A549 (cell line): ENCODE results near the gene NMT1. TPM values are rescaled to one million over a fixed set of nuclear protein-coding genes. Genes with fewer than 3 reads are reported as not detected.

ENCODE experiments used
- ATAC-seq, 2 experiments: fragments of 200-7000 bp in 1 of 2; fragments of >200 bp in 1 of 2; cut with Nextera tagmentation in 1 of 2; cut with Tn5 transposase in 1 of 2; 3 replicates each; pipeline versions ENCODE4 v1.8.0 to v1.9.1; 2018 to 2020; ENCODE audit warnings: mild to moderate bottlenecking in 1 of 2, moderate library complexity in 1 of 2
- CTCF ChIA-PET: fragments of 300-600 bp; sonication (Branson Sonifier 250); formaldehyde crosslinking; extraction: SDS; loops from one replicate; lab custom pipeline; 2021; ENCODE audit warnings: antibody characterized with exemption, inconsistent platforms; lab: Yijun Ruan, JAX
- POLR2A ChIA-PET: fragments of 350-600 bp; formaldehyde crosslinking; extraction: SDS; loops from one replicate; lab custom pipeline; 2021; ENCODE audit warnings: antibody characterized with exemption, inconsistent platforms; lab: Yijun Ruan, JAX
- DNase-seq, 2 experiments: peaks; one replicate each; pipeline versions ENCODE4 v3.0.0 to v3.0.0-alpha.2; 2011 to 2016; ENCODE audit warnings: low read depth in 1 of 2, low spot score in 1 of 2
- FAIRE-seq: peaks from 2 replicates; lab custom pipeline; 2011; peaks lifted over from hg19 to GRCh38; lab: Jason Lieb, UNC
- H3K27ac ChIP-seq, 2 experiments: fragments of >200 bp; sonication (Bioruptor Twin); formaldehyde crosslinking; 3 replicates each; pipeline ENCODE4 v1.5.1; 2016 to 2017
- H3K4me1 ChIP-seq: fragments of >200 bp; sonication (Bioruptor Twin); formaldehyde crosslinking; 3 replicates; pipeline ENCODE4 v1.6.1; 2016
- H3K4me2 ChIP-seq: fragments of >200 bp; sonication (Bioruptor Twin); formaldehyde crosslinking; 3 replicates; pipeline ENCODE4 v1.6.1; 2016
- H3K4me3 ChIP-seq: fragments of >200 bp; sonication (Bioruptor Twin); formaldehyde crosslinking; 3 replicates; pipeline ENCODE4 v1.5.1; 2016
- H3K9me3 ChIP-seq: fragments of >200 bp; sonication (Bioruptor Twin); formaldehyde crosslinking; 3 replicates; pipeline ENCODE4 v1.6.1; 2016
- BCL3 ChIP-seq: fragments of >200 bp; sonication (Bioruptor Twin); formaldehyde crosslinking; IDR thresholded peaks from 3 replicates; pipeline ENCODE4 v1.6.1; 2016
- BHLHE40 ChIP-seq: IDR thresholded peaks from 2 replicates; pipeline ENCODE4 v1.6.1; 2012; ENCODE audit warnings: low read depth, low read length, inconsistent platforms
- CBX2 ChIP-seq: fragments of 200-600 bp; sonication (generic); IDR thresholded peaks from 2 replicates; pipeline ENCODE4 v1.6.1; 2016; ENCODE audit warnings: low read depth, mild to moderate bottlenecking, borderline replicate concordance
- CBX8 ChIP-seq: fragments of 200-600 bp; sonication (generic); IDR thresholded peaks from 2 replicates; pipeline ENCODE4 v1.6.1; 2016
- CHD2 ChIP-seq: fragments of 150-350 bp; IDR thresholded peaks from 2 replicates; pipeline ENCODE4 v1.6.1; 2014; ENCODE audit warnings: low read length; ENCODE audit not compliant: partially characterized antibody
- CTCF ChIP-seq: fragments of >200 bp; sonication (Bioruptor Twin); formaldehyde crosslinking; IDR thresholded peaks from 3 replicates; pipeline ENCODE4 v1.5.1; 2016
- EHF ChIP-seq: fragments of 250-450 bp; sonication (Bioruptor Pico); IDR thresholded peaks from 2 replicates; pipeline ENCODE4 v1.5.0; 2020; ENCODE audit warnings: mild to moderate bottlenecking
- FOSL2 ChIP-seq, 2 experiments: fragments of 450-650 bp in 1 of 2; fragments of >200 bp in 1 of 2; sonication (Bioruptor Twin) in 1 of 2; formaldehyde crosslinking; IDR thresholded peaks; 2 replicates each; pipeline versions ENCODE4 v1.5.0 to v1.6.1; 2016 to 2020; ENCODE audit warnings: mild to moderate bottlenecking in 1 of 2, moderate library complexity in 1 of 2
- FOXS1 ChIP-seq: fragments of 250-450 bp; sonication (Bioruptor Pico); IDR thresholded peaks from 2 replicates; pipeline ENCODE4 v1.5.0; 2020; ENCODE audit warnings: mild to moderate bottlenecking, moderate library complexity
- GATA3 ChIP-seq: IDR thresholded peaks from 2 replicates; pipeline ENCODE4 v1.6.1; 2012; ENCODE audit warnings: borderline replicate concordance
- HES2 ChIP-seq: fragments of >200 bp; sonication (Bioruptor Twin); formaldehyde crosslinking; IDR thresholded peaks from 2 replicates; pipeline ENCODE4 v1.6.1; 2016
- HEYL ChIP-seq: fragments of 250-450 bp; sonication (Bioruptor Pico); IDR thresholded peaks from 2 replicates; pipeline ENCODE4 v1.8.0; 2021; ENCODE audit warnings: mild to moderate bottlenecking, moderate library complexity
- HOXA7 ChIP-seq: fragments of 250-450 bp; sonication (Bioruptor Pico); IDR thresholded peaks from 2 replicates; pipeline ENCODE4 v1.5.0; 2020; ENCODE audit warnings: mild to moderate bottlenecking, moderate library complexity
- HOXB13 ChIP-seq: fragments of 250-450 bp; sonication (Bioruptor Pico); IDR thresholded peaks from 2 replicates; pipeline ENCODE4 v1.5.0; 2020; ENCODE audit warnings: low read depth, mild to moderate bottlenecking, moderate library complexity
- JUN ChIP-seq, 2 experiments: fragments of >200 bp; sonication (Bioruptor Twin); formaldehyde crosslinking; IDR thresholded peaks; 2 replicates in 1 of 2; 3 replicates in 1 of 2; pipeline ENCODE4 v1.6.1; 2016 to 2017
- JUNB ChIP-seq: fragments of >200 bp; sonication (Bioruptor Twin); formaldehyde crosslinking; IDR thresholded peaks from 2 replicates; pipeline ENCODE4 v1.6.1; 2016
- MAX ChIP-seq: IDR thresholded peaks from 2 replicates; pipeline ENCODE4 v1.6.1; 2012
- MAZ ChIP-seq: fragments of 150-350 bp; IDR thresholded peaks from 2 replicates; pipeline ENCODE4 v1.6.1; 2014; ENCODE audit warnings: antibody characterized with exemption, low read depth, low read length, borderline replicate concordance
- MYC ChIP-seq: IDR thresholded peaks from 2 replicates; pipeline ENCODE4 v1.6.1; 2012; ENCODE audit warnings: mild to moderate bottlenecking, inconsistent platforms, low read length, improper control_type of control experiment, borderline replicate concordance
- NFE2L2 ChIP-seq: fragments of 150-350 bp; conservative IDR thresholded peaks from 2 replicates; pipeline ENCODE4 v1.6.1; 2014; ENCODE audit warnings: low read length
- NR3C1 ChIP-seq: fragments of >200 bp; sonication (Bioruptor Twin); formaldehyde crosslinking; IDR thresholded peaks from 3 replicates; pipeline ENCODE4 v1.6.1; 2017
- PHF8 ChIP-seq: fragments of 200-600 bp; sonication (generic); IDR thresholded peaks from 2 replicates; pipeline ENCODE4 v1.6.1; 2016; ENCODE audit warnings: low read depth, mild to moderate bottlenecking, antibody characterized with exemption, moderate library complexity, borderline replicate concordance
- POLR2A ChIP-seq: IDR thresholded peaks from 2 replicates; pipeline ENCODE4 v1.6.1; 2012; ENCODE audit warnings: mild to moderate bottlenecking, low read length
- POLR2AphosphoS2 ChIP-seq: conservative IDR thresholded peaks from 2 replicates; pipeline ENCODE4 v1.6.1; 2012; ENCODE audit warnings: low read length, improper control_type of control experiment, inconsistent platforms
- RAD21 ChIP-seq, 2 experiments: fragments of >200 bp in 1 of 2; sonication (Bioruptor Twin) in 1 of 2; formaldehyde crosslinking in 1 of 2; IDR thresholded peaks in 1 of 2; conservative IDR thresholded peaks in 1 of 2; 2 replicates in 1 of 2; 3 replicates in 1 of 2; pipeline ENCODE4 v1.6.1; 2012 to 2018; ENCODE audit warnings: inconsistent platforms in 1 of 2
- RARB ChIP-seq: fragments of 250-450 bp; sonication (Bioruptor Pico); IDR thresholded peaks from 2 replicates; pipeline ENCODE4 v1.8.0; 2021; ENCODE audit warnings: mild to moderate bottlenecking, moderate library complexity
- RCOR1 ChIP-seq: fragments of 150-350 bp; IDR thresholded peaks from 2 replicates; pipeline ENCODE4 v1.6.1; 2014; ENCODE audit warnings: antibody characterized with exemption, low read length, low read depth
- RFX5 ChIP-seq: fragments of 450-650 bp; IDR thresholded peaks from 2 replicates; pipeline ENCODE4 v1.7.1; 2014; ENCODE audit warnings: antibody characterized with exemption, mild to moderate bottlenecking, moderate library complexity
- RNF2 ChIP-seq: fragments of 200-600 bp; sonication (generic); IDR thresholded peaks from 2 replicates; pipeline ENCODE4 v1.6.1; 2016; ENCODE audit warnings: low read depth, mild to moderate bottlenecking, antibody characterized with exemption, moderate library complexity, borderline replicate concordance
- SMC3 ChIP-seq: fragments of >200 bp; sonication (Bioruptor Twin); formaldehyde crosslinking; IDR thresholded peaks from 3 replicates; pipeline ENCODE4 v1.6.1; 2018; ENCODE audit warnings: inconsistent platforms
- SREBF2 ChIP-seq: fragments of 450-650 bp; IDR thresholded peaks from 2 replicates; pipeline ENCODE4 v1.6.1; 2014; ENCODE audit warnings: mild to moderate bottlenecking, moderate library complexity
- TFCP2L1 ChIP-seq: fragments of 250-450 bp; sonication (Bioruptor Pico); IDR thresholded peaks from 2 replicates; pipeline ENCODE4 v1.5.0; 2021; ENCODE audit warnings: mild to moderate bottlenecking
- TP53 ChIP-seq: fragments of 250-450 bp; sonication (Bioruptor Pico); IDR thresholded peaks from 2 replicates; pipeline ENCODE4 v1.5.0; 2021; ENCODE audit warnings: mild to moderate bottlenecking, moderate library complexity
- ZC3H11A ChIP-seq: fragments of 450-650 bp; IDR thresholded peaks from 2 replicates; pipeline ENCODE4 v1.6.1; 2014; ENCODE audit warnings: antibody characterized with exemption, mild to moderate bottlenecking
- ZNF302 ChIP-seq: fragments of 250-450 bp; sonication (Bioruptor Pico); IDR thresholded peaks from 2 replicates; pipeline ENCODE4 v1.9.0; 2021; ENCODE audit warnings: inconsistent platforms, mild to moderate bottlenecking, moderate library complexity
- ZSCAN20 ChIP-seq: fragments of 250-450 bp; sonication (Bioruptor Pico); IDR thresholded peaks from 2 replicates; pipeline ENCODE4 v1.8.0; 2022; ENCODE audit warnings: mild to moderate bottlenecking, moderate library complexity
- WGBS: methylation state at CpG from one replicate; pipeline ENCODE4 v1.1.6; 2017; ENCODE audit errors: missing lambda C conversion rate; 5-methylcytosine and 5-hydroxymethylcytosine counted together
- polyA plus RNA-seq, 4 experiments: library from polyadenylated mRNA; depleted of rRNA in 3 of 4; stranded (reverse); fragments of >200 nt; fragmentation: RNase III in 1 of 4; extraction: RNeasy Plus Mini Kit Qiagen cat#74134 plus additional on column Dnase treatment in 1 of 4; gene quantifications; 2 replicates in 3 of 4; 3 replicates in 1 of 4; pipeline ENCODE4 v1.2.3, GENCODE V29; 2011 to 2017

NMT1 gene
- polyA plus RNA-seq, 2 of the 4 experiments (the other 2 are of a cell fraction): 82.9 to 270 TPM

GRCh38 chr17:45018848-45019711 is 42.0 kb upstream of the NMT1 start:
- ChIA-PET POLR2A (interaction anchor here (1.2 to 2.8 kb wide), 2 partner anchors 50 to 98 kb away, joined by 3 to 12 read pairs; no protein-coding TSS in a partner anchor), CTCF (interaction anchor here (0.6 to 66.5 kb wide), 34 partner anchors 11 to 764 kb away, joined by 3 to 1853 read pairs (median 8); partner anchors contain the start of genes ACBD4, C1QL1, EFTUD2 and GFAP)
- TF ChIP-seq NR3C1 (no peak), GATA3 (0 out of 2 replicates have a peak, but pooled peaks have one; percentile 2), CBX8 (no peak), RAD21 (conservative IDR thresholded peaks at IDR 0.05 in 1 of 2, IDR thresholded peaks at IDR 0.05 in 1 of 2) (peak in 1 of 2 experiments; percentile 76; a peak in 4 of 5 replicates), HEYL (no peak), RCOR1 (no peak), ZC3H11A (no peak), RFX5 (no peak), TFCP2L1 (0 out of 2 replicates have a peak, but pooled peaks have one; percentile 38), MAZ (no peak), HOXA7 (CRISPR knock-in tag) (no peak), NFE2L2 (no peak), CBX2 (no peak), ZSCAN20 (no peak), POLR2A (no peak; the same call in 1 of the 2 replicates), RARB (no peak), JUNB (no peak), BCL3 (0 out of 3 replicates have a peak, but pooled peaks have one; percentile 28), BHLHE40 (no peak), MYC (no peak), SREBF2 (no peak), HES2 (no peak), CHD2 (no peak), MAX (peak; percentile 24; the same call in 1 of the 2 replicates), POLR2AphosphoS2 (no peak), HOXB13 (CRISPR knock-in tag) (no peak), PHF8 (no peak), SMC3 (peak; percentile 94), CTCF (peak; percentile 95), JUN (IDR thresholded peaks at IDR 0.05) (peak in 1 of 2 experiments; percentile 79; a peak in 3 of 5 replicates), EHF (CRISPR knock-in tag) (no peak), ZNF302 (CRISPR knock-in tag) (no peak), FOXS1 (no peak), FOSL2 (IDR thresholded peaks at IDR 0.05) (no peak), FOSL2 (CRISPR knock-in tag; IDR thresholded peaks at IDR 0.05) (peak; percentile 2; the same call in 1 of the 2 replicates), RNF2 (no peak), TP53 (CRISPR knock-in tag) (peak; percentile 23; the same call in 1 of the 2 replicates)
- H3K9me3 ChIP-seq: no peaks in the 10 kb centered on the region
- DNase-seq (peak; percentile 45 to 71), ATAC-seq (peak; percentile 65 to 76), FAIRE-seq (no peak)
- H3K27ac ChIP-seq: peak overlapping the region; percentile 80 to 89
- WGBS: 14% methylated on average over 46 of the region's 82 CpGs
- H3K4me2 ChIP-seq: peak overlapping the region; percentile 89
- H3K4me1 ChIP-seq: peaks cover 24% of the 10 kb centered on the region
- peak overlapping the region; percentile 47 for H3K4me3 ChIP-seq
